SU-DHL-6 (cell line): Measurements from ENCODE around the gene MTA3.

ENCODE experiments used
- H2AFZ ChIP-seq: fragments of 200-600 bp; sonication (generic); 2 replicates; pipeline ENCODE4 v1.6.1; 2014; ENCODE audit warnings: low read depth, mild to moderate bottlenecking, moderate library complexity, mixed read lengths, antibody characterized with exemption, low read length; ENCODE audit not compliant: severe bottlenecking
- H3F3A ChIP-seq: fragments of 200-600 bp; shearing (Covaris generic); 2 replicates; pipeline ENCODE4 v1.6.0; 2016; ENCODE audit warnings: antibody characterized with exemption, mild to moderate bottlenecking; ENCODE audit not compliant: insufficient read depth
- H3K27ac ChIP-seq: fragments of 200-600 bp; sonication (generic); 2 replicates; pipeline ENCODE4 v1.5.1; 2016; ENCODE audit warnings: low read depth, mild to moderate bottlenecking, low read length, moderate library complexity, mixed read lengths
- H3K27me3 ChIP-seq: fragments of 200-600 bp; sonication (generic), shearing (Covaris generic); 2 replicates; pipeline ENCODE4 v1.6.0; 2014; ENCODE audit warnings: mild to moderate bottlenecking, low read length
- H3K36me3 ChIP-seq: fragments of 200-600 bp; sonication (generic); 2 replicates; pipeline ENCODE4 v1.6.1; 2014; ENCODE audit warnings: mild to moderate bottlenecking, low read length, mixed read lengths
- H3K4me2 ChIP-seq: fragments of 300-600, 200-600 bp; shearing (Covaris generic), sonication (generic); 2 replicates; pipeline ENCODE4 v1.6.0; 2014; ENCODE audit warnings: low read length, low read depth, mild to moderate bottlenecking; ENCODE audit not compliant: poor library complexity, severe bottlenecking
- H3K4me3 ChIP-seq: fragments of 200-600 bp; sonication (generic); 2 replicates; pipeline ENCODE4 v1.5.1; 2014; ENCODE audit warnings: antibody characterized with exemption, low read length, mild to moderate bottlenecking, mixed read lengths; ENCODE audit not compliant: insufficient read depth, poor library complexity, severe bottlenecking
- H3K79me2 ChIP-seq: fragments of 200-600 bp; sonication (generic); 2 replicates; pipeline ENCODE4 v1.6.1; 2014; ENCODE audit warnings: mild to moderate bottlenecking, low read length, moderate library complexity; ENCODE audit not compliant: insufficient read depth
- H3K9ac ChIP-seq: fragments of 200-600 bp; sonication (generic); 2 replicates; pipeline ENCODE4 v1.7.0; 2014; ENCODE audit warnings: mild to moderate bottlenecking, low read length
- H3K9me2 ChIP-seq: fragments of 200-600 bp; sonication (generic); replicated peaks from 2 replicates; pipeline ENCODE4 v1.6.1; 2014; ENCODE audit warnings: low read length; ENCODE audit not compliant: insufficient read depth
- H3K9me3 ChIP-seq: fragments of 200-600 bp; sonication (generic); 2 replicates; pipeline ENCODE4 v1.6.1; 2014; ENCODE audit warnings: low read length, mixed read lengths; ENCODE audit not compliant: insufficient read depth
- H4K20me1 ChIP-seq: fragments of 200-600 bp; sonication (generic); 2 replicates; pipeline ENCODE4 v1.6.1; 2014; ENCODE audit warnings: low read depth, mild to moderate bottlenecking, antibody characterized with exemption, low read length, moderate library complexity, mixed read lengths
- EZH2phosphoT487 ChIP-seq: fragments of 200-600 bp; sonication (generic), shearing (Covaris generic); conservative IDR thresholded peaks from 2 replicates; pipeline ENCODE4 v1.6.1; 2018; ENCODE audit warnings: mild to moderate bottlenecking, antibody characterized with exemption, low read length, moderate library complexity, mixed read lengths
- TF ChIP-seq, protein P1 (sequence below): fragments of 200-600 bp; sonication (generic); IDR thresholded peaks from one replicate; pipeline ENCODE4 v1.5.1; 2017; ENCODE audit warnings: antibody characterized with exemption, mild to moderate bottlenecking, low read length, moderate library complexity; ENCODE audit not compliant: insufficient read depth, poor library complexity, severe bottlenecking

Gene MTA3

DNA sequence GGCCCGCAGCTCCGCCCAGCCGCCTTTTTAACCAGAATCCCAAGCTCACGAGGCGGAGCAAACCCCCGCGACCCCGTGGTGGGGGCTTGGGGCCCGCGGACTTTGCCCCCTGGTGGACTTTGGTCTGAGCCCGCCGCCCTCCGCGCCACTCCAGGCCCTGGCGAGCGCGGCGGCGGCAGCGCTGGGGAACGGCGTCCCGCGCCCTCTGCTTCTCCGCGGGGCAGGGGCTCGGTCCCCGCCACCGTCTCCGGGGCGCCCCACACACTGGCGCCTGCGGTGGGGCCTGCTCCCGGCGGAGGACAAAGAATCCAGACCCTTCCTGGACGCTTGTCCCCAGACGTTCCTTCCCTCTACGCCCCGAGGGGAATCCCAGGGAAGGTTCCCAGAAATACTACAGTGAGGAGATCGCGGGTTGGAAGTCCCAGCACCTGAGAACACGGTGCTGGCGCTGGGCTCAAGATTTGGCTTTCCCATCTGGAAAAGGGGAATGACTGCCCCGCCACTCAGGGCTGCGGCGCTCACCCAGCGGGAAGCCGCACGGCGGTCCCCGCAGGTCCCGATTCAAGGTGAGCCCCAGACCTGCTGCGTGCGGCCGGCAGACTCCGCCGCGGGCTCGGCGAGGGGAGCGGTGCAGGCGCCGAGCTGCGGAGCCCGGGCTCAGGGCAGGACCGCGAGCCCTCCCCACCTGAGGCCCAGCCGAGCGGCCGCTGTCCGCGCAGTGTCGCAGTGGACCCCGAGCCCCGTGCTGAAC, 224.3 kb downstream of the MTA3 start, which contains the start of gene HAAO:
Gene HAAO, minus strand, starts transcription at position 1 of the 751 bp plus-strand sequence. CDS start 47 bp downstream, outside the sequence.
- no peak within 1 kb of the TSS for H3K4me2 ChIP-seq
- no peaks in the 10 kb centered on the region for H3F3A ChIP-seq
- TF ChIP-seq, protein P1, sequence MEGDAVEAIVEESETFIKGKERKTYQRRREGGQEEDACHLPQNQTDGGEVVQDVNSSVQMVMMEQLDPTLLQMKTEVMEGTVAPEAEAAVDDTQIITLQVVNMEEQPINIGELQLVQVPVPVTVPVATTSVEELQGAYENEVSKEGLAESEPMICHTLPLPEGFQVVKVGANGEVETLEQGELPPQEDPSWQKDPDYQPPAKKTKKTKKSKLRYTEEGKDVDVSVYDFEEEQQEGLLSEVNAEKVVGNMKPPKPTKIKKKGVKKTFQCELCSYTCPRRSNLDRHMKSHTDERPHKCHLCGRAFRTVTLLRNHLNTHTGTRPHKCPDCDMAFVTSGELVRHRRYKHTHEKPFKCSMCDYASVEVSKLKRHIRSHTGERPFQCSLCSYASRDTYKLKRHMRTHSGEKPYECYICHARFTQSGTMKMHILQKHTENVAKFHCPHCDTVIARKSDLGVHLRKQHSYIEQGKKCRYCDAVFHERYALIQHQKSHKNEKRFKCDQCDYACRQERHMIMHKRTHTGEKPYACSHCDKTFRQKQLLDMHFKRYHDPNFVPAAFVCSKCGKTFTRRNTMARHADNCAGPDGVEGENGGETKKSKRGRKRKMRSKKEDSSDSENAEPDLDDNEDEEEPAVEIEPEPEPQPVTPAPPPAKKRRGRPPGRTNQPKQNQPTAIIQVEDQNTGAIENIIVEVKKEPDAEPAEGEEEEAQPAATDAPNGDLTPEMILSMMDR = no peak
- TF ChIP-seq EZH2phosphoT487 = no peak
- no peaks in the 10 kb centered on the region for H3K79me2 ChIP-seq
- H3K27me3 ChIP-seq = no peaks in the 10 kb centered on the region
- H4K20me1 ChIP-seq = no peaks in the 10 kb centered on the region
- no peak within 1 kb of the TSS for H3K4me3 ChIP-seq
- no peaks in the 10 kb centered on the region for H3K36me3 ChIP-seq
- H2AFZ ChIP-seq = no peak within 1 kb of the TSS
- H3K9me2 ChIP-seq = no peaks in the 10 kb centered on the region
- no peaks in the 10 kb centered on the region for H3K9me3 ChIP-seq
- H3K9ac ChIP-seq = no peak within 1 kb of the TSS
- H3K27ac ChIP-seq = no peak within 1 kb of the TSS

DNA sequence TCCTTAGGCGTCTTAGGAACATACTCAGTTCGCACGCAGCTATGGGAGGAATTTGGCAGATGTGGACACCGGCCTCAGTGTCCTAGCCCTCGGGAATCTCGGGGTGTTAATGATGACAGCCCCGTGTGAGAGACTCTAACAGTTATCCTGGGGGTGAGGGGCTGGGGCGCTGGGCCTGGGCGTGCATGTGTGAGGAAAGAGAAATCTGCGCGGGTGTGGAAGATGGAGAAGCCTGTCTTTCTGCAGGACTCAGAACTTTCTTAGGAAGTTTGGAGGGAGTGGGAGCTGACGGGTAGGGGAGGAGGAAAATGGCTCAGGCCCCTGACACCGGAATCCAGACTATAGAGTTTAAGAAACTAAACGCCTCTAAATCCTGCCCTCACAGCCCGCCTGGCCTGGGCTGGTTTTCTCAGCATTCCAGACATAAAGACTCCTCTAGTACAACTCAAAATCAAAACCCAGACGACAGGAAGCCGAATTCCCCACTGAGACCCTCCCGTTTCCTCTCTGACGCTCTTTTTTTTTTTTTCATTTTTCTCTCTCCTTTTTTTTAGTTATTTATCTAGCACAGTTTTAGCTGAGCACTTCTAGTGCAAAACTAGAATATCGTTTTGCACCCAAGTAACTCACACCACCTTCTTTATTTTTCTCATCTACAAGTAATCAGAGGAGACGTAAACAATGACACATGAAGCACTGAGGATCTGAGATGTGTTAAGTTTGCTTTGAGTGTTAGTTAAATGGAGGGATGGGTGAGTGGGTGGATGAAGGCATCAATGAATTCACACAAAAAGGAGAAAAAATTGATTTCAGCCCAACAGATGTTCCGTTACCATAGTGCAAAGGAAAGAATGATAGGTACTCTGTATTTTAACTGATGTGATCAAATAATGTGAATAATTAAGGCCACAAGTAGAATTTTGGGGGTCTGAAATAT, 225.2 kb downstream of the MTA3 start:
- no peak overlapping the region for H3K27ac ChIP-seq
- no peak overlapping the region for H3K4me3 ChIP-seq
- no peaks in the 10 kb centered on the region for H4K20me1 ChIP-seq
- H3K27me3 ChIP-seq = no peaks in the 10 kb centered on the region
- no peaks in the 10 kb centered on the region for H3K9me2 ChIP-seq
- no peaks in the 10 kb centered on the region for H3K79me2 ChIP-seq
- H3K36me3 ChIP-seq = no peaks in the 10 kb centered on the region
- no peak overlapping the region for H3K4me2 ChIP-seq
- H3K9ac ChIP-seq = no peak overlapping the region
- no peaks in the 10 kb centered on the region for H3K9me3 ChIP-seq
- H3F3A ChIP-seq = no peaks in the 10 kb centered on the region
- TF ChIP-seq EZH2phosphoT487 = no peak
- TF ChIP-seq, protein P1 = no peak
- H2AFZ ChIP-seq = no peak overlapping the region

DNA sequence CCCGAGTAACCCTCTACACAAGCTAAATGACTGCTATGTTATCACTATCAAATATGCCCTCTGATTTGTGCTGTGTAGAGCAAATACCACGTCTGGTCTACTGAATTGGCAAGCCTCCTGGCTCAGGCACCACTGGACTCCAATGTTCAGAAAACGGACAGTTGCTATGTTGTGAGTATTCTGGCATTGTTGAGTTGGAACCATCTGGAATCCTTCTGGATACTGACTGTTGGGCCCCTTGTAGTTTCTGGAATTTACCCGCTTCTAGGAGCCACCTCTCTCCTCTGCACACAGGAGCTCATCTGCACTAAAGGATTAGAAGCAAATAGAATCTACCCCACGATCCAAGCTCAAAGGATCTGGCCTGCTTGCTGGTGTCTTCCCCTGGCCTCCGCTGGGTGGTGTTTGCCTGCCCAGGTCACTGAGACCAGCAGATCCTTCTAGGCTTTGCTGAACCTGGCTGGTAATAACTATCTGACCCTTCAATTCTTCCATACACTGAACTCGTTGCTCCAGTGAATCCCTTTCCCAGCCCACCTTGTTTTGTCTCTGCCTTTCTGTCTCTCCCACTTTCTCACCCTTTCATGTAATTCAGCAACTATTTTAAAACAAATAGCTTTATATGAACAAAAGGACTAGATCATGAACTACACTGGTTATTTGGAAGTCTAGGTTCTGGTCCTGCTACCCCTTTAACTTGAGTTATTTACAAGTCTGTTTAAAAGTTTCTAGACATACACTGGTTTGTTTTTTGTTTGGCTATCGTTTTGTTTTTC, 226.0 kb downstream of the MTA3 start:
- Histone ChIP-seq H2AFZ (no peak overlapping the region), H3K4me2 (no peak overlapping the region), H3K4me3 (no peak overlapping the region), H3K9ac (no peak overlapping the region), H4K20me1 (no peaks in the 10 kb centered on the region), H3F3A (no peaks in the 10 kb centered on the region), H3K27ac (no peak overlapping the region), H3K36me3 (no peaks in the 10 kb centered on the region), H3K27me3 (no peaks in the 10 kb centered on the region), H3K9me2 (no peaks in the 10 kb centered on the region), H3K9me3 (no peaks in the 10 kb centered on the region), H3K79me2 (no peaks in the 10 kb centered on the region)
- TF ChIP-seq, protein P1 = no peak
- no peak for TF ChIP-seq EZH2phosphoT487
